SK-N-SH treated with all-trans-retinoic acid at 6 μM for 48 hours (cell line): ENCODE measurements around the gene CIITA.
A peak's percentile ranks its signal among the peaks of the same experiment; 100 is the strongest.

Source experiments
- ATAC-seq: fragments of 200-7000 bp; cut with Tn5 transposase; 3 replicates; pipeline ENCODE4 v1.9.1; 2020; ENCODE audit warnings: mild to moderate bottlenecking, moderate library complexity
- ARNTL ChIP-seq: fragments of 450-650 bp; formaldehyde crosslinking; IDR thresholded peaks from 2 replicates; pipeline ENCODE4 v1.5.0; 2020; ENCODE audit warnings: low read depth, mild to moderate bottlenecking, moderate library complexity, borderline replicate concordance
- CSDC2 ChIP-seq: fragments of 250-450 bp; sonication (Bioruptor Pico); IDR thresholded peaks from 2 replicates; pipeline ENCODE4 v1.5.0; 2020; ENCODE audit warnings: mild to moderate bottlenecking, moderate library complexity
- ESRRG ChIP-seq: fragments of 250-450 bp; sonication (Bioruptor Pico); IDR thresholded peaks from 2 replicates; pipeline ENCODE4 v1.6.1; 2021; ENCODE audit warnings: mild to moderate bottlenecking
- GLIS3 ChIP-seq: fragments of 250-450 bp; sonication (Bioruptor Pico); IDR thresholded peaks from 2 replicates; pipeline ENCODE4 v1.5.0; 2020; ENCODE audit warnings: mild to moderate bottlenecking, moderate library complexity
- ISL1 ChIP-seq: fragments of 250-450 bp; sonication (Bioruptor Pico); IDR thresholded peaks from 2 replicates; pipeline ENCODE4 v2.1.2; 2022; ENCODE audit warnings: mild to moderate bottlenecking, moderate library complexity
- OSR1 ChIP-seq: fragments of 250-450 bp; sonication (Bioruptor Pico); IDR thresholded peaks from 2 replicates; pipeline ENCODE4 v1.8.0; 2022; ENCODE audit warnings: moderate library complexity, mild to moderate bottlenecking, inconsistent platforms
- PPARA ChIP-seq: fragments of 250-450 bp; sonication (Bioruptor Pico); IDR thresholded peaks from 2 replicates; pipeline ENCODE4 v1.5.0; 2020; ENCODE audit warnings: mild to moderate bottlenecking, borderline replicate concordance
- RARB ChIP-seq: fragments of 250-450 bp; sonication (Bioruptor Pico); IDR thresholded peaks from 2 replicates; pipeline ENCODE4 v1.8.0; 2021; ENCODE audit warnings: mild to moderate bottlenecking, moderate library complexity
- SNAI2 ChIP-seq: fragments of 250-450 bp; sonication (Bioruptor Pico); IDR thresholded peaks from 2 replicates; pipeline ENCODE4 v1.5.0; 2020; ENCODE audit warnings: mild to moderate bottlenecking, moderate library complexity
- TCF4 ChIP-seq: fragments of 250-450 bp; sonication (Bioruptor Pico); IDR thresholded peaks from 2 replicates; pipeline ENCODE4 v1.8.0; 2021; ENCODE audit warnings: mild to moderate bottlenecking, moderate library complexity, borderline replicate concordance
- TOX ChIP-seq: fragments of 250-450 bp; sonication (Bioruptor Pico); IDR thresholded peaks from 2 replicates; pipeline ENCODE4 v1.8.0; 2021; ENCODE audit warnings: mild to moderate bottlenecking, moderate library complexity, borderline replicate concordance
- ZC3H10 ChIP-seq: fragments of 250-450 bp; sonication (Bioruptor Pico); IDR thresholded peaks from 2 replicates; pipeline ENCODE4 v1.5.1; 2021; ENCODE audit warnings: mild to moderate bottlenecking, moderate library complexity
- ZFP3 ChIP-seq: fragments of 250-450 bp; sonication (Bioruptor Pico); IDR thresholded peaks from 2 replicates; pipeline ENCODE4 v1.5.0; 2020; ENCODE audit warnings: mild to moderate bottlenecking, moderate library complexity
- ZFP30 ChIP-seq: fragments of 450-650 bp; formaldehyde crosslinking; IDR thresholded peaks from 2 replicates; pipeline ENCODE4 v1.5.0; 2022; ENCODE audit warnings: mild to moderate bottlenecking, moderate library complexity
- ZNF565 ChIP-seq: fragments of 450-650 bp; formaldehyde crosslinking; conservative IDR thresholded peaks from 2 replicates; pipeline ENCODE4 v1.5.0; 2020; ENCODE audit warnings: low read depth, mild to moderate bottlenecking, moderate library complexity
- ZNF70 ChIP-seq: fragments of 450-650 bp; formaldehyde crosslinking; IDR thresholded peaks from 2 replicates; pipeline ENCODE4 v1.5.0; 2020; ENCODE audit warnings: mild to moderate bottlenecking, moderate library complexity
- ZNF8 ChIP-seq: fragments of 450-650 bp; formaldehyde crosslinking; IDR thresholded peaks from 2 replicates; pipeline ENCODE4 v1.5.0; 2020; ENCODE audit warnings: mild to moderate bottlenecking, moderate library complexity
- TF ChIP-seq, protein P1 (sequence below): fragments of 250-450 bp; sonication (Bioruptor Pico); IDR thresholded peaks from 2 replicates; pipeline ENCODE4 v1.5.1; 2021; ENCODE audit warnings: mild to moderate bottlenecking, moderate library complexity
- TF ChIP-seq, protein P2 (sequence below): fragments of 250-450 bp; sonication (Bioruptor Pico); IDR thresholded peaks from 2 replicates; pipeline ENCODE4 v1.8.0; 2021; ENCODE audit warnings: low read depth, mild to moderate bottlenecking, moderate library complexity, borderline replicate concordance
- TF ChIP-seq, protein P3 (sequence below): fragments of 250-450 bp; sonication (Bioruptor Pico); IDR thresholded peaks from 2 replicates; pipeline ENCODE4 v1.5.1; 2020; ENCODE audit warnings: low read depth, mild to moderate bottlenecking, moderate library complexity
- TF ChIP-seq, protein P4 (sequence below): fragments of 250-450 bp; sonication (Bioruptor Pico); IDR thresholded peaks from 2 replicates; pipeline ENCODE4 v1.5.0; 2020; ENCODE audit warnings: mild to moderate bottlenecking, moderate library complexity

The CIITA gene

DNA sequence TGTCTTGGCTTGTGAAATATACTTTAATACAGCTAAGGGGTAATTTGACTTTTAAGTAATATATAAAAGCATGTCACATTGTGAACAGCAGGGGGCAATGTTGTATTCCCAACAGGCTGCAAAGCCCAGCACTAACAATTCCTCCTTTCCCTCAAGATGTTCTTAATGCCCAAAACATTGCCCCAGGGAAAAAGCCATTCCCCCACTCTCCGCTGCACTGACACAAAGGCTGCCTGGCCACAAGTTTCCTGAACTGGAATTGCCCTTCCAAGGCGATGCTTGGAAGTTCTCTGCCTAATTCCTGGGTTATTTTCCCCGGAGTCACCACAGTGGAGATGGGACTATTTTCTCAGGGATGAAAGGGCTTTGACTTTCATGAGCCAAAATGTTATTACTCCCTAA is 94.6 kb downstream of the CIITA start:
- ATAC-seq, result peak; percentile 87
- no peak for TF ChIP-seq ARNTL (CRISPR knock-in tag)
- TF ChIP-seq SNAI2 (CRISPR knock-in tag), result no peak
- TF ChIP-seq, protein P1, sequence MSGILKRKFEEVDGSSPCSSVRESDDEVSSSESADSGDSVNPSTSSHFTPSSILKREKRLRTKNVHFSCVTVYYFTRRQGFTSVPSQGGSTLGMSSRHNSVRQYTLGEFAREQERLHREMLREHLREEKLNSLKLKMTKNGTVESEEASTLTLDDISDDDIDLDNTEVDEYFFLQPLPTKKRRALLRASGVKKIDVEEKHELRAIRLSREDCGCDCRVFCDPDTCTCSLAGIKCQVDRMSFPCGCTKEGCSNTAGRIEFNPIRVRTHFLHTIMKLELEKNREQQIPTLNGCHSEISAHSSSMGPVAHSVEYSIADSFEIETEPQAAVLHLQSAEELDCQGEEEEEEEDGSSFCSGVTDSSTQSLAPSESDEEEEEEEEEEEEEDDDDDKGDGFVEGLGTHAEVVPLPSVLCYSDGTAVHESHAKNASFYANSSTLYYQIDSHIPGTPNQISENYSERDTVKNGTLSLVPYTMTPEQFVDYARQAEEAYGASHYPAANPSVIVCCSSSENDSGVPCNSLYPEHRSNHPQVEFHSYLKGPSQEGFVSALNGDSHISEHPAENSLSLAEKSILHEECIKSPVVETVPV (CRISPR knock-in tag), result no peak
- TF ChIP-seq, all 23 proteins: peak for 0

DNA sequence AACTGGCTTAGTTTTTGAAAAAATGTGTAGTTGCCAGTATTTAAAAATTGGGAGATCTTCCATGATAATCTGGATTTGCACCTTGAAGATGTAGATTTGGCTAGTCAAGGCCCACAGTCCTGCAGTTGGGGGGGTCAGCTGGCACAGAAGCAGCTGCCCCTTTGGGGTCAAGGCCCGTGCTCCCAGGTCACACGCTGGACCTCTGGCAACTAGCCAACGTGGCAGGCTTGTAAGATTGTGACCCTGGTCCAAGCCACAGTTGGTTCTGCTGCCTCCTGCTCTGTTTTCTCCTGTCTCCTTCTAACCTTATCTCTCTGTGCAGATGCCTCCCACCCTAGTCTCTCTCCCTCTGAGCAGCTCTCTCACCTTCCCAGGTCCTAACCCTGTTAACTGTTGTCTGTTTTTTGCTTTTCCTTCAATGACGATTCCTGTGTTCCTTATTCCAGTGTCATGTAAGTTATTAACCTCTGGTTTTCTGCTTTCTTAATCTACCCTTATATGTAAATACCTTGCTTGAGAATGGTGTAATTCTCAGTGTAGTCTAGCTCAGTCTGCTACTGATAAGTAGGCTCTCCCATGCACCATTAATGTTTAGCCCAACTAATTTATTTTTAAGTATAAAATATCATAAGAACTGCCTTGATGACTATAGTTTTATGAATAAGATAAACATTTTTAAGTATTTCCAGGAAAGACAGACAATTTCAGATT is 95.3 kb downstream of the CIITA start:
- TF ChIP-seq PPARA (CRISPR knock-in tag), result no peak
- TF ChIP-seq, protein P2, sequence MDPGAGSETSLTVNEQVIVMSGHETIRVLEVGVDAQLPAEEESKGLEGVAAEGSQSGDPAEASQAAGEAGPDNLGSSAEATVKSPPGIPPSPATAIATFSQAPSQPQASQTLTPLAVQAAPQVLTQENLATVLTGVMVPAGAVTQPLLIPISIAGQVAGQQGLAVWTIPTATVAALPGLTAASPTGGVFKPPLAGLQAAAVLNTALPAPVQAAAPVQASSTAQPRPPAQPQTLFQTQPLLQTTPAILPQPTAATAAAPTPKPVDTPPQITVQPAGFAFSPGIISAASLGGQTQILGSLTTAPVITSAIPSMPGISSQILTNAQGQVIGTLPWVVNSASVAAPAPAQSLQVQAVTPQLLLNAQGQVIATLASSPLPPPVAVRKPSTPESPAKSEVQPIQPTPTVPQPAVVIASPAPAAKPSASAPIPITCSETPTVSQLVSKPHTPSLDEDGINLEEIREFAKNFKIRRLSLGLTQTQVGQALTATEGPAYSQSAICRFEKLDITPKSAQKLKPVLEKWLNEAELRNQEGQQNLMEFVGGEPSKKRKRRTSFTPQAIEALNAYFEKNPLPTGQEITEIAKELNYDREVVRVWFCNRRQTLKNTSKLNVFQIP (CRISPR knock-in tag), result no peak
- TF ChIP-seq SNAI2 (CRISPR knock-in tag), result no peak
- TF ChIP-seq, protein P3, sequence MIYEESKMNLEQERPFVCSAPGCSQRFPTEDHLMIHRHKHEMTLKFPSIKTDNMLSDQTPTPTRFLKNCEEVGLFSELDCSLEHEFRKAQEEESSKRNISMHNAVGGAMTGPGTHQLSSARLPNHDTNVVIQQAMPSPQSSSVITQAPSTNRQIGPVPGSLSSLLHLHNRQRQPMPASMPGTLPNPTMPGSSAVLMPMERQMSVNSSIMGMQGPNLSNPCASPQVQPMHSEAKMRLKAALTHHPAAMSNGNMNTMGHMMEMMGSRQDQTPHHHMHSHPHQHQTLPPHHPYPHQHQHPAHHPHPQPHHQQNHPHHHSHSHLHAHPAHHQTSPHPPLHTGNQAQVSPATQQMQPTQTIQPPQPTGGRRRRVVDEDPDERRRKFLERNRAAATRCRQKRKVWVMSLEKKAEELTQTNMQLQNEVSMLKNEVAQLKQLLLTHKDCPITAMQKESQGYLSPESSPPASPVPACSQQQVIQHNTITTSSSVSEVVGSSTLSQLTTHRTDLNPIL, result no peak
- no peak for TF ChIP-seq ISL1 (CRISPR knock-in tag)
- TF ChIP-seq ZNF8 (CRISPR knock-in tag), result no peak
- no peak for ATAC-seq

DNA sequence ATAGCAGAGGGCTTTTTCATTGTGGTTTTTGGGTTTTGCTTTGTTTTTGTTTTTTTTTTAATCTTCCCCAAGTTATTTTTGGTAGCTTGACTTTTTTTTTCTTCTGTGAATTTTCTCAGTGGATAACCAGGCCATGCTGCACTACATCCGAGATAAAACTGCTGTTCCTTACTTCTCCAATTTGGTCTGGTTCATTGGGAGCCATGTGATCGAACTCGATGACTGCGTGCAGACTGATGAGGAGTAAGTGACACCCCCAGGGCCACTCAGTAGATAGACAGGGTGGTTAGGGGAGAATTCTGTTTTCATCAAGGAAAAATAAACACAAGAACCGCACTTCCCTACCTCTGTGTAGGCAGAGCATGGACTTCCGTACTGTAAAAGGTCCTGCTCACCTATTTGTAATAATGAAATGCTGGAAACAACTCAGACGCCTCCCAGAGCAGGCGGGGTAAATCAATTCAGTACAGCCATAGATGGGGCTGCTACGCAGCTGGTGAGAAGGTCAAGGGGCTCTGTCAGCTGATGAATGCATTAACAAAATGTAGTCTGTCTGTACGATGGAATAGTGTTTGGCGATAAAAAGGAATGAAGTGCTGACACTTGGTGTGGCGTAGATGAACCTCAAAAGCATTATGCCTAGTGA is 95.9 kb downstream of the CIITA start:
- TF ChIP-seq ZC3H10 (CRISPR knock-in tag) (no peak), CSDC2 (CRISPR knock-in tag) (no peak), SNAI2 (CRISPR knock-in tag) (no peak), ZFP3 (no peak), ZNF565 (CRISPR knock-in tag) (no peak), ZNF8 (CRISPR knock-in tag) (no peak), RARB (CRISPR knock-in tag) (no peak), ZFP30 (CRISPR knock-in tag) (no peak), PPARA (CRISPR knock-in tag) (no peak), ZNF70 (CRISPR knock-in tag) (no peak), OSR1 (no peak), TOX (no peak), ISL1 (CRISPR knock-in tag) (no peak)
- TF ChIP-seq, protein P4, sequence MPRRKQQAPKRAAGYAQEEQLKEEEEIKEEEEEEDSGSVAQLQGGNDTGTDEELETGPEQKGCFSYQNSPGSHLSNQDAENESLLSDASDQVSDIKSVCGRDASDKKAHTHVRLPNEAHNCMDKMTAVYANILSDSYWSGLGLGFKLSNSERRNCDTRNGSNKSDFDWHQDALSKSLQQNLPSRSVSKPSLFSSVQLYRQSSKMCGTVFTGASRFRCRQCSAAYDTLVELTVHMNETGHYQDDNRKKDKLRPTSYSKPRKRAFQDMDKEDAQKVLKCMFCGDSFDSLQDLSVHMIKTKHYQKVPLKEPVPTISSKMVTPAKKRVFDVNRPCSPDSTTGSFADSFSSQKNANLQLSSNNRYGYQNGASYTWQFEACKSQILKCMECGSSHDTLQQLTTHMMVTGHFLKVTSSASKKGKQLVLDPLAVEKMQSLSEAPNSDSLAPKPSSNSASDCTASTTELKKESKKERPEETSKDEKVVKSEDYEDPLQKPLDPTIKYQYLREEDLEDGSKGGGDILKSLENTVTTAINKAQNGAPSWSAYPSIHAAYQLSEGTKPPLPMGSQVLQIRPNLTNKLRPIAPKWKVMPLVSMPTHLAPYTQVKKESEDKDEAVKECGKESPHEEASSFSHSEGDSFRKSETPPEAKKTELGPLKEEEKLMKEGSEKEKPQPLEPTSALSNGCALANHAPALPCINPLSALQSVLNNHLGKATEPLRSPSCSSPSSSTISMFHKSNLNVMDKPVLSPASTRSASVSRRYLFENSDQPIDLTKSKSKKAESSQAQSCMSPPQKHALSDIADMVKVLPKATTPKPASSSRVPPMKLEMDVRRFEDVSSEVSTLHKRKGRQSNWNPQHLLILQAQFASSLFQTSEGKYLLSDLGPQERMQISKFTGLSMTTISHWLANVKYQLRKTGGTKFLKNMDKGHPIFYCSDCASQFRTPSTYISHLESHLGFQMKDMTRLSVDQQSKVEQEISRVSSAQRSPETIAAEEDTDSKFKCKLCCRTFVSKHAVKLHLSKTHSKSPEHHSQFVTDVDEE (CRISPR knock-in tag), result no peak
- ATAC-seq, result no peak

DNA sequence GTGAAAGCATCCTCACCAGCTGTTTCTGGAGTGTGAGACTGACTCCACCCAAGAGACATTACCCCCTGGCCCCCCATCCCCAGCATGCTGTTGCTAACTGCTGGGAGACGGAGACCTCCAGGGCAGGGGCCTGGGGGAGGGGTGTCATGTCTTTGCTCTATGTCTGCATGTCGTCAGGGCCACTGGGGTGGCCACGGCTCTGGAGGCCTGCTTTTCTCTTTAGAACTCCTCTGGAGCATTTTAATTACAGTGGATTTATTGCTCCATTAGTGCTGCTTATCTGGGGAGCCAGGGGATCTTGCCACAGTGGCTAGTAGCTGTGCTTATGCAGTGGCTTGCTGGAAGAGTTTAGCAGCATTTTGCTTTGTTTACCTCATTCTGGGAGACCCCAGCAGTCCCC is 99.6 kb downstream of the CIITA start:
- no peak; the same call in 2 of the 3 replicates for ATAC-seq
- TF ChIP-seq CSDC2 (CRISPR knock-in tag), result no peak
- no peak for TF ChIP-seq ZC3H10 (CRISPR knock-in tag)
- peak; percentile 45; the same call in 1 of the 2 replicates for TF ChIP-seq GLIS3 (CRISPR knock-in tag)
- peak; percentile 84 for TF ChIP-seq TCF4 (CRISPR knock-in tag)
- no peak for TF ChIP-seq ESRRG
- no peak for TF ChIP-seq OSR1
- TF ChIP-seq, protein P4 (CRISPR knock-in tag), result peak; percentile 77
- TF ChIP-seq ZFP3, result 0 out of 2 replicates have a peak, but pooled peaks have one; percentile 42
- peak; percentile 60 for TF ChIP-seq ISL1 (CRISPR knock-in tag)
